DMS153 (cell line): ENCODE data around the gene SLC25A29.
A peak's percentile ranks its signal among the peaks of the same experiment; 100 is the strongest.
"Not testable (repeated sequence)": the region's sequence is repeated elsewhere in the genome, so short reads cannot be mapped to it uniquely, and the experiment has no call there.

ENCODE experiments used
- DNase-seq: peaks from one replicate; lab custom pipeline; 2025; lab: John Stamatoyannopoulos, UW

The SLC25A29 gene

GRCh38 chr14:100306101-100306997 is at the start of gene SLC25A29:
TSS of gene SLC25A29 (minus strand) at chr14:100306444. CDS start at chr14:100306232, 212 bp downstream.
- peak; percentile 38 for DNase-seq

- no peak for DNase-seq
Observed at GRCh38 chr14:100350986-100351385, 44.7 kb upstream of the SLC25A29 start.

- no peak for DNase-seq
Observed at GRCh38 chr14:100350276-100350926, 44.2 kb upstream of the SLC25A29 start.

- DNase-seq = no peak
Observed at GRCh38 chr14:100348784-100349685, 42.8 kb upstream of the SLC25A29 start.

- no peak for DNase-seq
Observed at GRCh38 chr14:100348253-100348729, 42.0 kb upstream of the SLC25A29 start.

- DNase-seq = no peak
Observed at GRCh38 chr14:100346306-100347091, 40.3 kb upstream of the SLC25A29 start.

- DNase-seq = no peak
Observed at GRCh38 chr14:100345711-100346110, 39.5 kb upstream of the SLC25A29 start.

GRCh38 chr14:100344657-100345056 is 38.4 kb upstream of the SLC25A29 start:
- not testable (repeated sequence) for DNase-seq

- not testable (repeated sequence) for DNase-seq
Observed at GRCh38 chr14:100342826-100343225, 36.6 kb upstream of the SLC25A29 start.

- DNase-seq = no peak
Observed at GRCh38 chr14:100342195-100342594, 36.0 kb upstream of the SLC25A29 start.

- DNase-seq = no peak
Observed at GRCh38 chr14:100341301-100342031, 35.2 kb upstream of the SLC25A29 start.

- DNase-seq = no peak
Observed at GRCh38 chr14:100340423-100340813, 34.2 kb upstream of the SLC25A29 start.

GRCh38 chr14:100339766-100340422 is 33.6 kb upstream of the SLC25A29 start:
- DNase-seq = no peak

GRCh38 chr14:100336618-100337530 is 30.6 kb upstream of the SLC25A29 start:
- no peak for DNase-seq

- DNase-seq = no peak
Observed at GRCh38 chr14:100334904-100335303, 28.7 kb upstream of the SLC25A29 start.

GRCh38 chr14:100333827-100334226 is 27.6 kb upstream of the SLC25A29 start:
- no peak for DNase-seq

GRCh38 chr14:100333311-100333710 is 27.1 kb upstream of the SLC25A29 start:
- no peak for DNase-seq

- no peak for DNase-seq
Observed at GRCh38 chr14:100332797-100333196, 26.6 kb upstream of the SLC25A29 start.
